Fibroblast of villous mesenchyme (primary cell): ENCODE measurements around the gene RALGPS1. TPM values are rescaled to one million over a fixed set of nuclear protein-coding genes. Genes with fewer than 3 reads are reported as not detected.

Source experiments
- DNase-seq: peaks from one replicate; pipeline ENCODE4 v3.0.0-alpha.2; 2010; ENCODE audit warnings: low read depth
- H3K4me3 ChIP-seq: 2 replicates; pipeline ENCODE4 v1.5.1; 2011; ENCODE audit warnings: low read depth, mild to moderate bottlenecking, low read length
- CTCF ChIP-seq: IDR thresholded peaks from 2 replicates; pipeline ENCODE4 v1.5.1; 2012; ENCODE audit warnings: low read depth, mild to moderate bottlenecking, low read length; ENCODE audit not compliant: insufficient read depth
- total RNA-seq: library from RNA; depleted of rRNA; stranded (reverse); fragments of >200 nt; gene quantifications from 2 replicates; pipeline ENCODE4 v1.2.3, GENCODE V29; 2012

RALGPS1 gene
- total RNA-seq, 1 donor, result 2.6 TPM

GRCh38 chr9:127147251-127147650, 232.7 kb downstream of the RALGPS1 start:
- DNase-seq, result no peak
- TF ChIP-seq CTCF, result no peak
- H3K4me3 ChIP-seq, result no peak overlapping the region

GRCh38 chr9:127148014-127148413, 233.4 kb downstream of the RALGPS1 start:
- TF ChIP-seq CTCF, result no peak
- H3K4me3 ChIP-seq, result no peak overlapping the region
- DNase-seq, result no peak

- TF ChIP-seq CTCF, result no peak
- DNase-seq, result no peak
These were observed 234.4 kb downstream of the RALGPS1 start for GRCh38 chr9:127149010-127149409.

GRCh38 chr9:127149463-127150390, 235.1 kb downstream of the RALGPS1 start:
- no peak overlapping the region for H3K4me3 ChIP-seq
- no peak for TF ChIP-seq CTCF
- DNase-seq, result no peak

More at GRCh38 chr9:127149010-127149409, 234.4 kb downstream of the RALGPS1 start:
- H3K4me3 ChIP-seq, result no peak overlapping the region

- H3K4me3 ChIP-seq, result no peak overlapping the region
- TF ChIP-seq CTCF, result no peak
- no peak for DNase-seq
These were observed 238.9 kb downstream of the RALGPS1 start for GRCh38 chr9:127153501-127153900.

- H3K4me3 ChIP-seq, result no peak overlapping the region
- TF ChIP-seq CTCF, result no peak
- no peak for DNase-seq
These were observed 239.4 kb downstream of the RALGPS1 start for GRCh38 chr9:127154003-127154389.
